DND-41 (cell line): ENCODE measurements around the gene ABCD1.

ENCODE experiments used
- CTCF ChIP-seq: IDR thresholded peaks from 2 replicates; pipeline ENCODE4 v1.5.1; 2012; ENCODE audit warnings: borderline replicate concordance, low read length, moderate library complexity, mild to moderate bottlenecking; ENCODE audit not compliant: poor library complexity, severe bottlenecking; ENCODE audit errors: extremely low read depth
- EZH2 ChIP-seq: IDR thresholded peaks from 3 replicates; pipeline ENCODE4 v1.6.1; 2012; ENCODE audit warnings: borderline replicate concordance, low read depth, mild to moderate bottlenecking, moderate library complexity, low read length, inconsistent platforms; ENCODE audit not compliant: severe bottlenecking

DNA sequence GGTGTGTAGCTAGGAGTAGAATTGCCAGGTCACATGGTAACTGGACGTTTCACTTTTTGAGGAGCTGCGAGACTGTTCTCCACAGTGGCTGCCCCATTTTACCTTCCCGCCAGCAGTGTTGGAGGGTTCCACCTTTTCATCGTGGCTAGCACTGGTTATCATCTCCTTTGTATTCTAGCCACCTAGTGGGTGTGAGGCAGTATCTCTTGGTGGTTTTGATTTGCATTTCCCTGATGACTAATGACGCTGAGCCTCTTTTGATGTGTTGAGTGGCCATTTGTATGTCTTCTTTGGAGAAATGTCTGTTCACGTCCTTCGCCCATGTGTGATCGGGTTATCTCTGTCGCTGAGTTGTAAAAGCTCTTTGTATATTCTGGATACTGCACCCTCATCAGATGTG lies 10.6 kb downstream of the ABCD1 start:
- TF ChIP-seq CTCF = no peak
- no peak for TF ChIP-seq EZH2
